Common myeloid progenitor, CD34-positive (primary cell): ENCODE results near the gene NFIB.

ENCODE experiments used
- CTCF ChIA-PET: fragments of 350-600 bp; sonication (Branson Sonifier 250); formaldehyde crosslinking; loops from one replicate; lab custom pipeline; 2021; ENCODE audit warnings: antibody characterized with exemption; lab: Charles Lee
- POLR2A ChIA-PET: fragments of 350-600 bp; sonication (Branson Sonifier 250); formaldehyde crosslinking; loops from one replicate; lab custom pipeline; 2021; ENCODE audit warnings: antibody characterized with exemption; lab: Charles Lee
- DNase-seq, 3 donors: peaks; one replicate each; pipeline versions ENCODE4 v3.0.0 to v3.0.0-alpha.2; 2013
- H3K27ac ChIP-seq, 2 experiments: 1 replicate in 1 of 2; 2 replicates in 1 of 2; pipeline ENCODE4 v1.7.0; 2013; ENCODE audit warnings: inconsistent platforms in 2 of 2, low read length in 2 of 2, mild to moderate bottlenecking in 2 of 2, low read depth in 1 of 2, moderate library complexity in 1 of 2; ENCODE audit not compliant: severe bottlenecking in 2 of 2, insufficient read depth in 1 of 2, poor library complexity in 1 of 2
- H3K27me3 ChIP-seq, 5 experiments: replicated peaks in 2 of 5; 1 replicate in 3 of 5; 2 replicates in 2 of 5; pipeline versions ENCODE4 v1.6.1 to v1.7.0; 2013; ENCODE audit warnings: low read length in 4 of 5, mild to moderate bottlenecking in 2 of 5, moderate library complexity in 2 of 5, inconsistent platforms in 1 of 5; ENCODE audit not compliant: insufficient read depth in 5 of 5, control insufficient read depth in 4 of 5
- H3K36me3 ChIP-seq, 4 experiments: 1 replicate in 2 of 4; 2 replicates in 2 of 4; pipeline versions ENCODE4 v1.6.1 to v1.7.0; 2013; ENCODE audit warnings: low read length in 3 of 4, control low read depth in 1 of 4, mild to moderate bottlenecking in 1 of 4; ENCODE audit not compliant: control insufficient read depth in 4 of 4, insufficient read depth in 4 of 4
- H3K4me1 ChIP-seq, 4 experiments: 1 replicate in 3 of 4; 2 replicates in 1 of 4; pipeline versions ENCODE4 v1.6.1 to v1.7.1; 2013; ENCODE audit warnings: low read length in 3 of 4, mild to moderate bottlenecking in 3 of 4, control low read depth in 1 of 4, inconsistent platforms in 1 of 4, moderate library complexity in 1 of 4; ENCODE audit not compliant: control insufficient read depth in 4 of 4, insufficient read depth in 4 of 4; ENCODE audit errors: control extremely low read depth in 1 of 4
- H3K4me3 ChIP-seq, 7 experiments: 1 replicate in 4 of 7; 2 replicates in 3 of 7; pipeline versions ENCODE4 v1.5.1 to v1.7.0; 2013; ENCODE audit warnings: mild to moderate bottlenecking in 7 of 7, low read length in 6 of 7, moderate library complexity in 6 of 7, inconsistent platforms in 2 of 7, low read depth in 2 of 7, control low read depth in 1 of 7; ENCODE audit not compliant: insufficient read depth in 4 of 7, control insufficient read depth in 1 of 7; ENCODE audit errors: extremely low read depth in 1 of 7
- H3K9me3 ChIP-seq, 5 experiments: 1 replicate in 4 of 5; 2 replicates in 1 of 5; pipeline versions ENCODE4 v1.6.1 to v1.7.1; 2013; ENCODE audit warnings: low read length in 4 of 5, mild to moderate bottlenecking in 2 of 5, inconsistent platforms in 1 of 5, low read depth in 1 of 5, moderate library complexity in 1 of 5; ENCODE audit not compliant: control insufficient read depth in 4 of 5, insufficient read depth in 2 of 5; ENCODE audit errors: control extremely low read depth in 1 of 5
- WGBS: methylation state at CpG from one replicate; pipeline ENCODE4 v1.1.5; 2013; ENCODE audit not compliant: insufficient coverage; 5-methylcytosine and 5-hydroxymethylcytosine counted together

The NFIB gene

GRCh38 chr9:14306188-14306587 lies 7.8 kb downstream of the NFIB start:
- ChIA-PET POLR2A (no interaction called here), CTCF (interaction anchor here (1.1 kb wide), 1 partner anchor 48 kb away, joined by 4 read pairs; no protein-coding TSS in a partner anchor)
- Histone ChIP-seq H3K4me1 (no peaks in the 10 kb centered on the region), H3K36me3 (no peaks in the 10 kb centered on the region), H3K4me3 (no peak overlapping the region), H3K27ac (no peak overlapping the region), H3K27me3 (peaks cover 6 to 75% (median 33%) of the 10 kb centered on the region in 5 experiments), H3K9me3 (peaks cover 0 to 2% (median 0%) of the 10 kb centered on the region in 5 experiments)
- DNase-seq: no peak
- no CpG with 5 or more reads among the region's 6 CpGs for WGBS

- DNase-seq: no peak
- Histone ChIP-seq H3K4me1 (no peaks in the 10 kb centered on the region), H3K27me3 (peaks cover 2 to 72% (median 30%) of the 10 kb centered on the region in 5 experiments), H3K4me3 (no peak overlapping the region), H3K9me3 (peaks cover 0 to 2% (median 0%) of the 10 kb centered on the region in 5 experiments), H3K27ac (no peak overlapping the region), H3K36me3 (no peaks in the 10 kb centered on the region)
- WGBS: 80% methylated on average over 1 of the region's 3 CpGs
- POLR2A ChIA-PET: no interaction called here
- CTCF ChIA-PET: no interaction called here
These were observed 9.7 kb downstream of the NFIB start for GRCh38 chr9:14304259-14304658.

GRCh38 chr9:14303521-14303920 lies 10.4 kb downstream of the NFIB start:
- CTCF ChIA-PET: no interaction called here
- no peaks in the 10 kb centered on the region for H3K36me3 ChIP-seq
- H3K9me3 ChIP-seq: peaks cover 0 to 2% (median 0%) of the 10 kb centered on the region in 5 experiments
- no peak overlapping the region for H3K27ac ChIP-seq
- DNase-seq: no peak
- H3K4me3 ChIP-seq: no peak overlapping the region
- 100% methylated on average over 3 of the region's 9 CpGs for WGBS
- POLR2A ChIA-PET: no interaction called here
- H3K27me3 ChIP-seq: peaks cover 0 to 69% (median 25%) of the 10 kb centered on the region in 5 experiments
- no peaks in the 10 kb centered on the region for H3K4me1 ChIP-seq

- H3K4me1 ChIP-seq: no peaks in the 10 kb centered on the region
- H3K27ac ChIP-seq: no peak overlapping the region
- no peak for DNase-seq
- WGBS: 100% methylated on average over 1 of the region's 2 CpGs
- H3K27me3 ChIP-seq: peaks cover 0 to 67% (median 27%) of the 10 kb centered on the region in 5 experiments
- no peaks in the 10 kb centered on the region for H3K36me3 ChIP-seq
- no peak overlapping the region for H3K4me3 ChIP-seq
- ChIA-PET CTCF (no interaction called here), POLR2A (no interaction called here)
- H3K9me3 ChIP-seq: peaks cover 0 to 2% (median 0%) of the 10 kb centered on the region in 5 experiments
These were observed 10.8 kb downstream of the NFIB start for GRCh38 chr9:14303100-14303499.

- no peak overlapping the region for H3K27ac ChIP-seq
These were observed 11.5 kb downstream of the NFIB start for GRCh38 chr9:14302405-14302804.

GRCh38 chr9:14301583-14302021 lies 12.3 kb downstream of the NFIB start:
- Histone ChIP-seq H3K36me3 (no peaks in the 10 kb centered on the region), H3K4me3 (no peak overlapping the region), H3K4me1 (no peaks in the 10 kb centered on the region), H3K9me3 (peaks cover 0 to 2% (median 0%) of the 10 kb centered on the region in 5 experiments), H3K27ac (no peak overlapping the region), H3K27me3 (peaks cover 0 to 57% (median 27%) of the 10 kb centered on the region in 5 experiments)
- WGBS: 100% methylated on average over 1 of the region's 1 CpG
- no peak for DNase-seq
- ChIA-PET CTCF (no interaction called here), POLR2A (no interaction called here)

More at GRCh38 chr9:14302405-14302804, 11.5 kb downstream of the NFIB start:
- H3K4me3 ChIP-seq: no peak overlapping the region
- POLR2A ChIA-PET: no interaction called here
- peaks cover 0 to 2% (median 0%) of the 10 kb centered on the region in 5 experiments for H3K9me3 ChIP-seq
- H3K36me3 ChIP-seq: no peaks in the 10 kb centered on the region
- H3K4me1 ChIP-seq: no peaks in the 10 kb centered on the region
- H3K27me3 ChIP-seq: peaks cover 0 to 60% (median 29%) of the 10 kb centered on the region in 5 experiments
- no peak for DNase-seq
- CTCF ChIA-PET: no interaction called here
- 0% methylated on average over 1 of the region's 4 CpGs for WGBS

GRCh38 chr9:14301006-14301405 lies 12.9 kb downstream of the NFIB start:
- Histone ChIP-seq H3K27me3 (peaks cover 0 to 59% (median 29%) of the 10 kb centered on the region in 5 experiments), H3K36me3 (no peaks in the 10 kb centered on the region), H3K4me3 (no peak overlapping the region), H3K4me1 (no peaks in the 10 kb centered on the region), H3K9me3 (peaks cover 0 to 2% (median 0%) of the 10 kb centered on the region in 5 experiments), H3K27ac (no peak overlapping the region)
- ChIA-PET CTCF (no interaction called here), POLR2A (no interaction called here)
- DNase-seq: no peak
- WGBS: 100% methylated on average over 2 of the region's 4 CpGs
